ENCODE results near the gene FREY1.

Gene FREY1

GRCh38 chr11:45870706-45871105 is 36.4 kb downstream of the FREY1 start:
- no peak for DNase-seq (ENCODE audit: low read depth)

- no peak for DNase-seq (ENCODE audit: low read depth)
Observed at GRCh38 chr11:45869551-45869950, 37.5 kb downstream of the FREY1 start.

- DNase-seq (ENCODE audit: low read depth), result no peak
Observed at GRCh38 chr11:45864041-45864440, 43.0 kb downstream of the FREY1 start.

- DNase-seq (ENCODE audit: low read depth), result no peak
Observed at GRCh38 chr11:45860764-45861510, 46.1 kb downstream of the FREY1 start.

GRCh38 chr11:45860348-45860747 is 46.7 kb downstream of the FREY1 start:
- DNase-seq (ENCODE audit: low read depth), result no peak

- DNase-seq (ENCODE audit: low read depth), result peak; percentile 99
Observed at GRCh38 chr11:45859661-45860140, 47.4 kb downstream of the FREY1 start.

GRCh38 chr11:45858751-45859398 is 48.2 kb downstream of the FREY1 start:
- DNase-seq (ENCODE audit: low read depth), result no peak

GRCh38 chr11:45857961-45858474 is 49.1 kb downstream of the FREY1 start:
- peak; percentile 97 for DNase-seq (ENCODE audit: low read depth)

All from fibroblast of the conjunctiva (primary cell).